Panc1 (cell line): ENCODE results near the gene UBE2R2. TPM values are rescaled to one million over a fixed set of nuclear protein-coding genes. Genes with fewer than 3 reads are reported as not detected.
"Not testable (repeated sequence)": the region's sequence is repeated elsewhere in the genome, so short reads cannot be mapped to it uniquely, and the experiment has no call there.

ENCODE experiments used
- ATAC-seq: fragments of 200-7000 bp; cut with Tn5 transposase; 2 replicates; pipeline ENCODE4 v1.9.1; 2020; ENCODE audit warnings: mild to moderate bottlenecking, moderate library complexity
- BruUV-seq: library from RNA; stranded (reverse); fragments of 400-500 nt; replicated peaks from 2 replicates; lab custom pipeline; 2021; lab: Mats Ljungman, UMichigan
- CTCF ChIA-PET: fragments of 300-600 bp; sonication (Branson Sonifier 250); formaldehyde crosslinking; loops from one replicate; lab custom pipeline; 2022; ENCODE audit warnings: antibody characterized with exemption; lab: Charles Lee
- POLR2A ChIA-PET: fragments of 300-600 bp; sonication (Branson Sonifier 250); formaldehyde crosslinking; loops from one replicate; lab custom pipeline; 2022; ENCODE audit warnings: antibody characterized with exemption; lab: Charles Lee
- DNase-seq: peaks from one replicate; pipeline ENCODE4 v3.0.0-alpha.2; 2010; ENCODE audit warnings: low read depth, low spot score
- H3K27ac ChIP-seq: 2 replicates; pipeline ENCODE4 v1.5.1; 2011; ENCODE audit warnings: mild to moderate bottlenecking, low read length, inconsistent platforms
- H3K27me3 ChIP-seq: fragments of 200-500 bp; sonication (Bioruptor generic); 2 replicates; pipeline ENCODE4 v1.6.0; 2014; ENCODE audit warnings: low read length, inconsistent platforms; ENCODE audit not compliant: control insufficient read depth, insufficient read depth
- H3K36me3 ChIP-seq: fragments of 200-500 bp; sonication (Bioruptor generic); 2 replicates; pipeline ENCODE4 v1.5.1; 2014; ENCODE audit warnings: inconsistent platforms, mild to moderate bottlenecking, low read length, moderate library complexity; ENCODE audit not compliant: control insufficient read depth, insufficient read depth
- H3K4me1 ChIP-seq: 2 replicates; pipeline ENCODE4 v1.5.1; 2011; ENCODE audit warnings: inconsistent platforms, mild to moderate bottlenecking, low read length, moderate library complexity; ENCODE audit not compliant: control insufficient read depth, insufficient read depth
- H3K4me3 ChIP-seq, 2 experiments: 2 replicates each; pipeline ENCODE4 v1.5.1; 2011 to 2012; ENCODE audit warnings: low read depth in 2 of 2, low read length in 2 of 2, mild to moderate bottlenecking in 2 of 2, inconsistent platforms in 1 of 2, moderate library complexity in 1 of 2
- H3K9me3 ChIP-seq: fragments of 200-500 bp; sonication (Bioruptor generic); 2 replicates; pipeline ENCODE4 v1.5.1; 2014; ENCODE audit warnings: low read depth, mild to moderate bottlenecking, inconsistent platforms, low read length, moderate library complexity; ENCODE audit not compliant: control insufficient read depth, insufficient read depth
- CTCF ChIP-seq: fragments of 450-650 bp; IDR thresholded peaks from 2 replicates; pipeline ENCODE4 v1.5.1; 2017; ENCODE audit warnings: mild to moderate bottlenecking
- POLR2AphosphoS5 ChIP-seq: IDR thresholded peaks from 2 replicates; pipeline ENCODE4 v1.6.1; 2012; ENCODE audit warnings: mild to moderate bottlenecking, low read depth, low read length, moderate library complexity
- SIN3A ChIP-seq: IDR thresholded peaks from 2 replicates; pipeline ENCODE4 v1.6.1; 2012; ENCODE audit warnings: low read depth, mild to moderate bottlenecking, low read length, moderate library complexity, borderline replicate concordance; ENCODE audit not compliant: insufficient read depth
- TCF7L2 ChIP-seq: IDR thresholded peaks from 2 replicates; pipeline ENCODE4 v1.6.1; 2011; ENCODE audit warnings: mild to moderate bottlenecking, low read depth, low read length, inconsistent platforms
- in situ Hi-C: cut with HindIII; loops from 2 replicates; pipeline ENCODE4 v1.10.0; 2016; ENCODE audit warnings: low sequenced_read_pairs, low pct_unique_long_range_greater_than_20kb
- intact Hi-C: fragments of 100-400 bp; cut with micrococcal nuclease; formaldehyde crosslinking; loops from one replicate; pipeline ENCODE4 v1.10.0; 2022; ENCODE audit not compliant: unreplicated experiment
- total RNA-seq: library from RNA; stranded (reverse); gene quantifications from one replicate; pipeline ENCODE4 v1.2.1, GENCODE V29; 2021; ENCODE audit not compliant: unreplicated experiment
- TF ChIP-seq, protein P1 (sequence below), 2 experiments: IDR thresholded peaks; 2 replicates each; pipeline ENCODE4 v1.6.1; 2011 to 2012; ENCODE audit warnings: low read depth in 2 of 2, control low read depth in 1 of 2, low read length in 1 of 2, mild to moderate bottlenecking in 1 of 2, moderate library complexity in 1 of 2; ENCODE audit not compliant: insufficient read depth in 1 of 2

UBE2R2 gene
- total RNA-seq, 1 experiment from 2014 or later: 67.2 TPM

- intact Hi-C loops: loop anchor here (10.0 kb wide), 1 partner anchor 64 kb away; no protein-coding TSS in a partner anchor
- no peaks in the 10 kb centered on the region for H3K9me3 ChIP-seq
- H3K27me3 ChIP-seq: no peaks in the 10 kb centered on the region
- ATAC-seq (peak; percentile 63; the same call in 1 of the 2 replicates), DNase-seq (no peak)
- in situ Hi-C loops: no loop called here
- H3K4me1 ChIP-seq: peaks cover 6% of the 10 kb centered on the region; the same call in 1 of the 2 replicates
- no peaks in the 10 kb centered on the region for H3K36me3 ChIP-seq
- no peak overlapping the region for H3K4me3 ChIP-seq
- ChIA-PET CTCF (interaction anchor here (0.6 to 0.7 kb wide), 3 partner anchors 40 to 437 kb away, joined by 3 to 8 read pairs (median 4); no protein-coding TSS in a partner anchor), POLR2A (no interaction called here)
- H3K27ac ChIP-seq: no peak overlapping the region
- no TSS peak for BruUV-seq
- TF ChIP-seq TCF7L2 (no peak), POLR2AphosphoS5 (no peak), SIN3A (no peak), CTCF (no peak)
Observed at GRCh38 chr9:33860200-33860871, 43.4 kb downstream of the UBE2R2 start.

DNA sequence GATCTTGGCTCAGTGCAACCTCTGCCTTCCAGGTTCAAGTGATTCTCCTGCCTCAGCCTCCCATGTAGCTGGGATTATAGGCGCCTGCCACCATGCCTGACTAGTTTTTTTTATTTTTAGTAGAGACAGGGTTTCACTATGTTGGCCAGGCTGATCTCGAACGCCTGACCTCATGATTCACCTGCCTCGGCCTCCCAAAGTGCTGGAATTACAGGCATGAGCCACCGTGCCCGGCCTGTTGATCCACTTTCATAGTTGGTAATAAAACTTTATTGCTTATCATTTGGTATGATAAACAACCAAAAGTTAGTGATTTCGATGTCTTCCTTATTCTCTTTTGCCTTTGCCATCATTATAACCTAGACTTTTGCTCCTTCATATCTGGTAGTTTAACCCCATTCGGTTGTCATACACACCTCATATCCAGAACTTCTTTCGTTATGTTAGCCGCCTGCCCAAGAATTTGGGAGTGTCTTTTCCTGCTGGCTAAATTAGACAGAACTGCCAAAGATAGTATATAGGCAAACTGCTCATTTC is 45.0 kb downstream of the UBE2R2 start:
- no peaks in the 10 kb centered on the region for H3K27me3 ChIP-seq
- CTCF ChIA-PET: interaction anchor here (0.7 kb wide), 1 partner anchor 711 kb away, joined by 4 read pairs; no protein-coding TSS in a partner anchor
- H3K4me3 ChIP-seq: no peak overlapping the region
- H3K36me3 ChIP-seq: no peaks in the 10 kb centered on the region
- in situ Hi-C loops: no loop called here
- no peak for ATAC-seq
- no peaks in the 10 kb centered on the region for H3K9me3 ChIP-seq
- DNase-seq: no peak
- H3K4me1 ChIP-seq: peaks cover 6% of the 10 kb centered on the region; the same call in 1 of the 2 replicates
- TF ChIP-seq TCF7L2 (no peak), POLR2AphosphoS5 (no peak), SIN3A (no peak), CTCF (no peak)
- TF ChIP-seq, protein P1, sequence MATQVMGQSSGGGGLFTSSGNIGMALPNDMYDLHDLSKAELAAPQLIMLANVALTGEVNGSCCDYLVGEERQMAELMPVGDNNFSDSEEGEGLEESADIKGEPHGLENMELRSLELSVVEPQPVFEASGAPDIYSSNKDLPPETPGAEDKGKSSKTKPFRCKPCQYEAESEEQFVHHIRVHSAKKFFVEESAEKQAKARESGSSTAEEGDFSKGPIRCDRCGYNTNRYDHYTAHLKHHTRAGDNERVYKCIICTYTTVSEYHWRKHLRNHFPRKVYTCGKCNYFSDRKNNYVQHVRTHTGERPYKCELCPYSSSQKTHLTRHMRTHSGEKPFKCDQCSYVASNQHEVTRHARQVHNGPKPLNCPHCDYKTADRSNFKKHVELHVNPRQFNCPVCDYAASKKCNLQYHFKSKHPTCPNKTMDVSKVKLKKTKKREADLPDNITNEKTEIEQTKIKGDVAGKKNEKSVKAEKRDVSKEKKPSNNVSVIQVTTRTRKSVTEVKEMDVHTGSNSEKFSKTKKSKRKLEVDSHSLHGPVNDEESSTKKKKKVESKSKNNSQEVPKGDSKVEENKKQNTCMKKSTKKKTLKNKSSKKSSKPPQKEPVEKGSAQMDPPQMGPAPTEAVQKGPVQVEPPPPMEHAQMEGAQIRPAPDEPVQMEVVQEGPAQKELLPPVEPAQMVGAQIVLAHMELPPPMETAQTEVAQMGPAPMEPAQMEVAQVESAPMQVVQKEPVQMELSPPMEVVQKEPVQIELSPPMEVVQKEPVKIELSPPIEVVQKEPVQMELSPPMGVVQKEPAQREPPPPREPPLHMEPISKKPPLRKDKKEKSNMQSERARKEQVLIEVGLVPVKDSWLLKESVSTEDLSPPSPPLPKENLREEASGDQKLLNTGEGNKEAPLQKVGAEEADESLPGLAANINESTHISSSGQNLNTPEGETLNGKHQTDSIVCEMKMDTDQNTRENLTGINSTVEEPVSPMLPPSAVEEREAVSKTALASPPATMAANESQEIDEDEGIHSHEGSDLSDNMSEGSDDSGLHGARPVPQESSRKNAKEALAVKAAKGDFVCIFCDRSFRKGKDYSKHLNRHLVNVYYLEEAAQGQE (IDR thresholded peaks at IDR 0.05; ENCODE audit: insufficient read depth in 1 of 2, low read depth in 2 of 2, low read length in 1 of 2): no peak
- BruUV-seq: no TSS peak
- intact Hi-C loops: loop anchor here (10.0 kb wide), 1 partner anchor 63 kb away; no protein-coding TSS in a partner anchor
- no peak overlapping the region for H3K27ac ChIP-seq
- POLR2A ChIA-PET: no interaction called here

DNA sequence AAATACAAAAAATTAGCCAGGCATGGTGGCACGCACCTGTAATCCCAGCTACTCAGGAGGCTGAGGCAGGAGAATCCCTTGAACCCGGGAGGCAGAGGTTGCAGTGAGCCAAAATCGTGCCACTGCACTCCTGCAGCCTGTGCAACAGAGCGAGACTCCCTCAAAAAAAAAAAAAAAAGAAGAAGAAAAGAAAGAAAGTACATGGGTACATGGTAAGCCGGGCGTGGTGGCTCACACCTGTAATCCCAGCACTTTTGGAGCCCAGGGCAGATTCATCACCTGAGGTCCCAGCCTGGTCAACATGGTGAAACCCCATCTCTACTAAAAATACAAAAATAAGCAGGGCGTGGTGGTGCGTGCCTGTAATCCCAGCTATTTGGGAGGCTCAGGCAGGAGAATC is 46.1 kb downstream of the UBE2R2 start:
- in situ Hi-C loops, DNase-seq, H3K27me3 ChIP-seq, H3K27ac ChIP-seq, H3K4me3 ChIP-seq, BruUV-seq, POLR2A ChIA-PET, H3K36me3 ChIP-seq, ATAC-seq, H3K9me3 ChIP-seq: not testable (repeated sequence)
- peaks cover 12% of the 10 kb centered on the region for H3K4me1 ChIP-seq
- CTCF ChIA-PET: interaction anchor here (0.5 kb wide), 1 partner anchor 49 kb away, joined by 7 read pairs; no protein-coding TSS in a partner anchor
- intact Hi-C loops: loop anchor here (10.0 kb wide), 1 partner anchor 62 kb away; no protein-coding TSS in a partner anchor
